GM12891 (cell line): ENCODE data around the gene CHST8.

ENCODE experiments used
- DNase-seq: peaks from one replicate; pipeline ENCODE4 v3.0.0; 2011; ENCODE audit warnings: low spot score; ENCODE audit not compliant: insufficient read length
- FAIRE-seq: peaks from 2 replicates; lab custom pipeline; 2011; peaks lifted over from hg19 to GRCh38; lab: Jason Lieb, UNC
- PAX5 ChIP-seq: IDR thresholded peaks from 2 replicates; pipeline ENCODE4 v1.6.1; 2011; ENCODE audit warnings: low read length, moderate library complexity, mild to moderate bottlenecking; ENCODE audit not compliant: insufficient read depth, severe bottlenecking
- POLR2A ChIP-seq: IDR thresholded peaks from 2 replicates; pipeline ENCODE4 v1.6.1; 2011; ENCODE audit warnings: low read depth, low read length, control low read depth
- POLR2AphosphoS5 ChIP-seq: IDR thresholded peaks from 2 replicates; pipeline ENCODE4 v1.6.1; 2011; ENCODE audit warnings: low read depth, low read length, control low read depth
- POU2F2 ChIP-seq: IDR thresholded peaks from 2 replicates; pipeline ENCODE4 v1.6.1; 2011; ENCODE audit warnings: low read depth, mild to moderate bottlenecking, control low read depth, low read length, moderate library complexity
- SPI1 ChIP-seq: IDR thresholded peaks from 2 replicates; pipeline ENCODE4 v1.6.1; 2011; ENCODE audit warnings: low read depth, low read length, control low read depth
- TAF1 ChIP-seq: IDR thresholded peaks from 2 replicates; pipeline ENCODE4 v1.6.1; 2011; ENCODE audit warnings: low read depth, low read length, control low read depth

The CHST8 gene

DNA sequence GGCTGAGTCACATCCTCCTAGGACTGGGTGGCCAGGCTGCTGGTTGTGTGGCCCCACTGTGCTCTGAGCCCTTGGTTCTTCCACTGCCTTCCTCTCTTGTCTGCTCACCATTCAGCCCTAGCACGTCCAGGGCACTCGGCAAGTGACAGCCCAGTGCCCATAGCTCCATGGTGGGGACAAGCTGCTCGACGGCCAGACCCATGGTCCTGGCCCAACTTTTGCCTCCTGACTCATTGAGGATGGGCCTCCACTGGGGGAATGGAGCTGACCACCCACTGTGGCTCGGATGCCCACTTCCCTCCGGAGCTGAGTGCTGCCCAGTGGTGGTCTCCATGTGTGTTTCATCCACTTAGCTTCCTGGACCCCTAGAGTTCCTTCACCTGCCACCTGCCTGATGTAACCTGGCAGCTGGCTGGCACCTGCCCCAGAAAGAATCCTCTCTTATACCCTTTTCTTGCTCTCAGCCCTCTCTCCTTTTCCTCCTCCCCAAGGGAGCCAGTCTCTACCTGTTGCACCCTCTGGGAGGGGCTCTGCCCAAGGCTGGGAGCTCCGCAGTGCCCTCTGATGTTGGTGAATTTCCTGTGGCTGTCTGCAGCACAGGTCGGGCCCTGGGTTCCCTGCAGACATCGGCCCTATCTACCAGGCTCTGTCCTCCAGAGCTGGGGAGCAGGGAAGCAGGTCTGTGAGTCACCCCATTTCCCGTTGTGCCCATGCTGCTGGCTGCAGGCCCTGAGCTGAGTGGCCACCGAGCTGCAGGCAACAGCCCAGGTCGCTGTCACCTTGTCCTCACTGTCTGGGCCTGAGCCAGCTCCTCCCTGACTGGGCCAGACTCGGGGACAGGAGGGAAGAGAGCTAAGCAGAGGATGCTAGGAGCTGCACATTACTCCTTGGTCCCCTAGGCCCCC lies 7.4 kb downstream of the CHST8 start:
- FAIRE-seq (no peak), DNase-seq (no peak)
- no peak for TF ChIP-seq POLR2A
- TF ChIP-seq POU2F2, result no peak
- no peak for TF ChIP-seq TAF1
- TF ChIP-seq PAX5, result no peak
- no peak for TF ChIP-seq POLR2AphosphoS5
- no peak for TF ChIP-seq SPI1

DNA sequence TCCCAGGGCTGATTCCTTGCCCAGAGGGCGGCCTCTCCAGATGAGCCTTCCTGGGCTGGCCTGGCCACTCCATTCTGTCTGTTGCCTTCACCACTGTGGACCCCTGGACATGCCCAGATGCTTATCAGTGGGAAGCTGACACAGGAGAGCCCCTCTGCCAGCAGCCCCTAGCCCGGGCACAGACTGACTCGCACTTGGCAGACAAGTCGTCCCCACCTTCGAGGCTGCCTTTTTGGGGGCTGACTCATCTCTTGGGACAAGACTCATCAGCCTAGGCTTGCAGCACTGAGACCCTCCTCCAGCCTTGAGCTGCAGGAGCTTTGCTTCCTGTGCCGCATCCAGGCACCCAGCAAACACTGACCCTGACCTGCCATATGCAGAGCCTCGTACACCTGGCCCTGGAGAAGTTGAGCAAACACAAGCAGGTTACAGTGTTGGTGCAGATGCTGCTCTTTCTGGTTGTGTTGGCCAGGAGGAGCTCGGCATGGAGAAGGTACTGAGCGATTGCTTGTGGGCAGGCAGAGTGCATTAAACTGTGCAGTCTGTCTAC lies 8.1 kb downstream of the CHST8 start:
- TF ChIP-seq POU2F2, result no peak
- TF ChIP-seq POLR2AphosphoS5, result no peak
- no peak for TF ChIP-seq SPI1
- no peak for TF ChIP-seq PAX5
- no peak for TF ChIP-seq TAF1
- no peak for TF ChIP-seq POLR2A
- FAIRE-seq, result no peak
- DNase-seq, result no peak

DNA sequence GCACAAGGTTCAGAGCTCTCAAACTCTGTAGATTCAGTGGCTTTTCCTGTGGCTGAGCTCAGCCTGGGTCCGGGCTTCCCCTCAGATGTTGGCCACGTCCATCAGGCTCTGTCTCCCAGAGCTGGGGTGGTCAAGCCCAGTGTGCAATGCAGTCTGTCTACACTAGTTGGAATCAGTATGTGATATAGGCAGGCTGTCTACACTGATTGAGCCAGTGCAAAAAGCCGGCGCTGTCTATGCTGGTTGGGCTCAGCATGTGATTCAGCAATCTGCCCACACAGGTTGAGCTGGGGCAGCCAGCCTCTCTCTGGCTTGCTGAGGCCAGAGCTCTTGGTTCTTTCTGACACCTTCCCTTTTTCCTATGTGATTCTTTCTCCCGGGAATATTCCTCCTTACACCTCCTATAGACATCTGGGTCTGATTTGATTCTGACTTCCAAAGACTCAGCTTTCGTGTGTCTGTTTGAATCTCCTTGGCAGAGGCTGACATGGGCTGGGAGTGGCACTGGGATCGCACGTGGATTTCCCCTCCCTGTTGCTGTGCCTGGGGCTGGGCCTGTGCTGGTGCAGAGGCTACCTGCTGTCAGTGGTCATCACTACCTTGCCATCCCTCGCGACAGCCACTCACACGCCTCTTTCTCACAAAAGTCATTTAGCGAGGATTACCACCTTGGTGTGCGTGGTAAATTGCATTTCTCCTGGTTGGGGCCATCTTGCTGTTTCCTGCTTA lies 9.3 kb downstream of the CHST8 start:
- DNase-seq, result no peak
- FAIRE-seq, result no peak
- TF ChIP-seq PAX5 (no peak), POLR2A (no peak), POLR2AphosphoS5 (no peak), TAF1 (no peak), POU2F2 (no peak), SPI1 (no peak)

DNA sequence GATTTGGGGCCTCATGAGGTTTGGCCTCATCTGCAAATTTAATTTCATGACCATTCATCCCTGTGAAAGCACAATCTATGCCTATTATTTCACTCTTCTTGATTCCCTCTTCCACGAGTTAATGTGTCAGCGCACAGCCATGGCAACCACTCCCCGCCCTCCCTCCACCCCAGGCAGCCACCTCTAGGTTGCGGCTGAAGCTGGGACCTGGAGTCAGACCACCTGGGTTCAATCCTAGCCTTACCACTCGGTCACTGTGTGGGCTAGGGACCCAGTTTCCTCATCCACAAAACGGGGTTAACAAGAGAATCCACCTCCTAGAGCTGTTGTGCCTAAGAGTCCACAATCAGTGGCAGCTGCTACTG lies 9.8 kb downstream of the CHST8 start:
- TF ChIP-seq TAF1 (no peak), POLR2AphosphoS5 (no peak), SPI1 (no peak), POLR2A (no peak), POU2F2 (no peak), PAX5 (no peak)
- no peak for DNase-seq
- FAIRE-seq, result no peak

DNA sequence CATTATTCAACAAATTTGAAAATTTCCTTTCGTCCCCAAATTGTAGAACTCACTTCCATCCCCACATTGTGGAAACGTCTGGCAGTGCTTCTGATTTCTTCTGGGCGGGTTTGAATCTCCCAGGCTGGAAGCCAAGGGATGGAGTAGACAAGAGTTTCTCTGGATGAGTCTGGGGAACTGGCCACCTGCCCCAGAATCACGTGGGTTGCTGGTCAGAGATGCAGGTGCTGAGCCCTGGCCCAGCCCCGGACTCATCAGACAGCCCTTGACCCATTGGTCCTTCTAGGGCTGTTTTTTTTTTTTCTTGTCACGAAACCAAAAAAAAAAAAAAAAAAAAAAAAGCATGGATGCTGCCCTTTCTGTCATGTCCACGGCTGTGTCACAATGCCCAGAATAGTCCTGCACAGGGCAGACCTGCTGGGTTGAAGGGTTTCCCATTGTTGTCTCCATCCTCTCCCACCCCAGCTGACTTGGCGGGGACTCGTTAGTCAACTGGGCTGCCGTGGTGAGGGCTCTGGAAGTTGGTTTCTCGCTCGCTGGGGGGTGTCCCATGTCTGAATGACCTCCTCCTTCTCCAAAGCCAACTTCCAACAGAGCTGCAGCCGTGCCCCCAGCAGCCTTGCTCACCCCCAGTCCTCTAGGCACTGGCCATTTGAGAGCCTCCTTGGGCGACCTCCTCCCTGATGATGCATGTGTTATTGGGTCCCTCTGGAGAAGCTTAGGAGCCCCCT lies 12.8 kb downstream of the CHST8 start:
- FAIRE-seq (no peak), DNase-seq (no peak)
- TF ChIP-seq POLR2AphosphoS5 (no peak), POU2F2 (no peak), SPI1 (no peak), TAF1 (no peak), POLR2A (no peak), PAX5 (no peak)

DNA sequence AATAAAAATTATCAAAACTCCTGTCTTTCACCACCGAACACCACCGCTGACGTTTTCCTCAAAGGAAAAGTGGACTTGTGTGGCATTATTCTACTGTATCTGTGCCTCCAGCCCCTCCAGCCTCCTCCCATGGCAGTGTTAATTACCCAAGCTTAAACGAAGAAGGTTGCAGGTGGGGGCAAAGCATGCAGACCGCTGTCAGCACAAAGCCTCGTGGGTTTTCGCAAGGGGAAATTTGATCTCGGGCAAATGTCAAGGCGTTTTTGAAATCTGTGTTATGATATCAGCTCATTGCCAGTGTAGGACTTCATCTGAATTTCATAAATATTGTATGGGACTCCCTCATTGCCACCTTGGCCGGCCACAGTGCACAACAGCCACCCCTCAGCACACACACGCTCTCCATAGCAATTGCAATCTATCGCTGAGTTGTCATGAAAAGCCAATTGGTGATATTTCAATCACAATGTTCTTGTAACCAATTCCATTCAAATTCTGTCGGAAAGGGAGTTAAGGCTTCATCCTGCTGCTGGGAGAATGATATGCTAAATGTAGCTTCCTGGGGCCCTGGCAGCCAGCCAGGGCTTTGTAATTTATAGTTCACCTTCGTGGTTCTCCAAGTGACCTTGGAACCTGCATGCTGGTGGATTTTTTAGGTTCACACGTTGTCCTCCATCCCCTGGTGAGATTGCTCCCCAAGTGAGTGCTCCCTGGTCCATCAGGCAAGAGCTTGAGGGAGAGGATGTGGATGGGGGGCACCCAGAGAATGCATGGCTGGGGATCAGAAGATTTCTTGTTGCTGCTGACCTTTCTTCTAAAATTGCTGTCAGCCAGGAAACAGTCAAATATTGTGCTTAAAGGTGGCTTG lies 16.6 kb downstream of the CHST8 start:
- no peak for DNase-seq
- no peak for FAIRE-seq
- TF ChIP-seq SPI1 (no peak), TAF1 (no peak), POLR2A (no peak), POLR2AphosphoS5 (no peak), PAX5 (no peak), POU2F2 (no peak)

DNA sequence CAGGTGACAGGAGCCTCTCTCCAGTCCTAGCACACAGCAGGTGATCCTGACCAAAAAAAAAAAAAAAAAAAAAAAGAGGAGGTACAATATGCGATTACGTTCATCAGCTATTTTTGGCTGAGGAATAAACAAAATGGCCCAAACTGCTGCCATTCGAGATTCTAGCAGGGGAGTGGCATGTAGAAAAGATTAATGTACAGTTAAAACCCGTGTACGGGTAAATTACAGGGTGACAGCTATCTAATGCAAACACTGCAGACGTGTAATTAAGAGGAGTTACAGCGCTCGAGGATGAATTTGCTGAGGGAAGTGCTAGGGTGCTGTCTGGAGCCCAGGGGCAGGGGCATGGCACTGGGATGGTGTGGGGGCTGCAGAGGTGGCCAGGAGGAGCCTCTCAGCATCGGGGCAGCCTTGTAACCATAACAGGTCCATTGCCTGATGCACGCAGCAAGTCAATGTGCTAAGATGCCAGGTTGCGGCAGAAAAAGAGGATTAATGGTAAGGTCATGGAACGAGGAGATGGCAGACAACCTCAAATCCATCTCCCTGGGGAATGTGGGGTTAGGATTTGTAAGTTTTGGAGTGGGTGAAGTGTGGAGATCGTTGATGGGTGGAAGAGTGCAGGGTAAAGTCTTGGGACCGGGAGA lies 17.4 kb downstream of the CHST8 start:
- FAIRE-seq (no peak), DNase-seq (no peak)
- TF ChIP-seq POU2F2 (no peak), PAX5 (no peak)

DNA sequence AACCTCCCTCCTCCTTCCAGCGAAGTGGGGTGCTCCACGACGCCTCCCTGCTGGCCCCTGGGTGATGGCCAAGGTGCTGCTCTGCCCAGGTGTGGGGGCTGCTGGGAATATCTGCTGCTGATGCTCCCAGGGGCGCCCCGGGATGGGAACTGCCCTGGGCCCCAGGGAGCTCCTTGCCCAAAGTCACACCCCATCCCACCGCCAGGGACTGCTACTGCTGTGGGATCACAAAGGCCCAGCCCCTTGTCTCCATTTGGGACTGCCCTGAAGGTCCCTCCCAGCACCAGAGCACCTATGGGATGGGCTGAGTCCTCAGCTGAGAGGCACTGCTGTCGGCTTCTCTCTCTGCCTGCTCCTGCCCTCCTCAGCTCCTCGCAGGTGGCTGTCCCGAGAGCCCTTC lies 19.0 kb downstream of the CHST8 start:
- TF ChIP-seq POLR2AphosphoS5, result no peak
- TF ChIP-seq TAF1, result no peak
- TF ChIP-seq POU2F2, result no peak
- no peak for TF ChIP-seq PAX5
- no peak for TF ChIP-seq POLR2A
- TF ChIP-seq SPI1, result no peak
- FAIRE-seq, result no peak
- DNase-seq, result no peak
